HCEC 1CT (cell line): Measurements from ENCODE around the gene LYSMD4.
A peak's percentile ranks its signal among the peaks of the same experiment; 100 is the strongest.
"Not testable (repeated sequence)": the region's sequence is repeated elsewhere in the genome, so short reads cannot be mapped to it uniquely, and the experiment has no call there.

Source experiments
- DNase-seq: peaks from one replicate; pipeline ENCODE4 v3.0.0-alpha.2; 2017

LYSMD4 gene

DNA sequence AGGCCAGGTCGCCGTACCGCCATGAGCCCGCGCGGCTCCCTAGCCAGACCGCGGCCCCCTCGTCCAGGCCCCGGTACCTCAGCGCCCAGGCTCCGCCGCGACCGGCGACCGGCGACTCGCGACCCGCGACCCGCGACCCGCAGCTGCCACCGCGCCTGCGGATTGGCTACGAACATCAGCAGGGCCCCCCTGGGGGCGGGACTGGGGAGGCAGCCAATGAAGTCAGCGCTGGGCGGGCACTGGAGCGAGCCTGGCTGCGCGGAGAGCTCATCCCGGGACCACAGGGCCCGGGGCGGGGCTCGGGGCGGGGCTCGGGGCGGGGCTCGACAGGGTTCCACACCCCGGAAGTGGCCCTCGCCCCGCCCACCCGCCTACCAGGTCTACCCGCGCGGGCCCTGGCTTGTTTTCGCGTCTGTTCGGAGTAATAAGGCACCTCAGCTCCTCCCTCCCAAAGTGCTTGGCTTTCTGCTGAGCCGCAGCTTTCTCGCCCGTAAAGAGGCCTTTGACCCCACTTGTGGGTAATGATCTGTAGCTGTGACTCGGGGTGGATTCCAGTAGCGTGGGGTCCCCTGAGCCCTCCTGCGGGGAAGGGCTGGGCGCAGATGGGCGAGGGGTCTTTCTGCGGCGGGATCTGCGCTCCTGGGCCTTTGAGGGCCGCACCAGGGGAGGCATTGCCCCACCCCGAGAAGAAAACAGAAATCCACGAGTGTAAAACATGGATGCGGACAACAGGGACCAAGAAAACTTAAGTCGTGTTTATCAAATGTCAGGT lies at the start of gene LYSMD4:
TSS of gene LYSMD4 (minus strand) at position 170 of the 772 bp plus-strand sequence. CDS start 1,438 bp downstream, outside the sequence.
- DNase-seq, result peak; percentile 93

DNA sequence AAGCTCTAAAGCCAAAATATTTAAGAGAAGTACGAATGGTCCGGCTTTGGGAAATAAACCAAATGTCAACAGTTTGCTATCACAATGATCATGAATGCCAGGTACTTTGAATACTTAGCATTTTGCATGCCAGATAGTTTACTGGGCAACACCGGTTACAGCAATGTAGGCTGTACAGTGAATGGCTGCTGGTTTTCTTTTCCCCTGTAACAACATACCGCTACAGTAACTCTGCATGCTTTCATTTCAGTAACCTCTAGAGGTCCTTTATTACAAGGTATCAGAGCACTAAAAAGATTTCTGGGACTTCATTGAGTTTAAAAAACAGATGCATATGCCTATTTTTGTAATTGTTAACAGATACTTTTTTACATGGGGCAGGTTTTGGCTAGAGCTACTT lies 48.8 kb upstream of the LYSMD4 start:
- not testable (repeated sequence) for DNase-seq

DNA sequence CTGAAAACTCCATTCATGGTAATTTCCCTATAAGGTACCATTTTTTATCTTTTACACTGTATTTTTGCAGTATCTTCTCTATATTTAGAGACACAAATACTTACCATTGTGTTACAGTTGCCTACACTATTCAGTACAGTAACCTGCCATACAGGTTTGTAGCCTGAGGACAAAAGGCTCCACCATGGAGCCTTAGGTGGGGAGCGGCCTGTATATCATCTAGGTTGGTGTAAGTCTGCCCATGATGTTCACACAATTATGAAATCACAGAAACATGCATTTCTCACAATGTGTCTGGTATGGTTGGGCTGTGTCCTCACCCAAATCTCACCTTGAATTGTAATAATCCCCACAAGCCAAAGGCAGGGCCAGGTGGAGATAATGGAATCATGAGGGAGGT lies 43.9 kb upstream of the LYSMD4 start:
- no peak for DNase-seq

DNA sequence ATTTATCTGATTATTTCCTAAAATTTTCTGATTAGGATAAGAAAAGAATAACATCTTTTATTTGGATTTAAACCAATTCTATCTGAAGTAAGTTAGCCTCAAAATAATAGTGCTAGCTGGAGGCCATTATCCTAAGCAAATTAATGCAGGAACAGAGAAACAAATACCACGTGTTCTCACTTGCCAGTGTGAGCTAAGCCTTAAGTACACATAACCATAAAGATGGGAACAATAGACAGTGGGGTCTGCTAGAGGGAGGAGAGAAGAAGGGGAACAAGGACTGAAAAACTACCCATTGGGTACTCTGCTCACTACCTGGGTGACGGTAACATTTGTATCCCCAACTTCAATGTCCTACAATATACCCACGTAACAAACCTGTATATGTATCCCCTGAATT lies 31.3 kb upstream of the LYSMD4 start:
- DNase-seq, result no peak

DNA sequence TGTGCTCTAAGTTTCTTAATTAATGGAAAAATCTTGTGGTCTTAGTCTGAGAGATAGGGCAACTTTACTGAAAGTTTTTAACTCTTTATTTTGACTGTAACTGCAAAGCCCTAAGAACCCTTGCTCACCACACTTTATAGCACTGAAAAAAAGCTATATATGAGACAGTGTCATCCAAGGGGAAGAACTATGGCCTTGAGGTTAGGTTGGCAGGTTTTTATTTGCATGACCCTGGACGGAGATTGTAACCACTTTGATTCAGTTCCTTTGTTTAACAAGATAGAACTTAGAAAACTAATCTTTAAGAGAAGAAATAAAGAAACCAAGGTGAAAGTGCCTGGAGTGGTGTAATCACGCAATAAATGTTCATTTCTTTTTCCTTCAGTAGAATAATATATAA lies 30.6 kb upstream of the LYSMD4 start:
- DNase-seq, result no peak

DNA sequence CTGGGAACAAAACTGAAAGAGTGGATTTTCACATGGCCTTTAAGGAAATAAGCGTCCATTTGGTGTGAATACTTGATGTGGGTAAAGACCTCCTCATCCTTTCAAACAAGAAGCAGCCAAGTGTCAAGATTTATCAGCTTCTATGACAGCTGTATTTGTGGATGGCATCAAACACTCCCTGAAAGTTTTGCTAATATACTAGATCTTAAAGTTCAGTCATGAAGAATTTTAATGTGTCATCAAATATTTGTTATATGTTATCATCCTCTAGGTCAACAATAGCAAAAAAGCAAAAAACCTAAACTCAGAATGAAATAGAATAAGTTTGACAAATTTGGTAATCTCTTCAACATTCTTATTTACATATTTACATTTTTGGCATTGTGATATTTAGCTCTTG lies 29.1 kb upstream of the LYSMD4 start:
- peak; percentile 37 for DNase-seq

DNA sequence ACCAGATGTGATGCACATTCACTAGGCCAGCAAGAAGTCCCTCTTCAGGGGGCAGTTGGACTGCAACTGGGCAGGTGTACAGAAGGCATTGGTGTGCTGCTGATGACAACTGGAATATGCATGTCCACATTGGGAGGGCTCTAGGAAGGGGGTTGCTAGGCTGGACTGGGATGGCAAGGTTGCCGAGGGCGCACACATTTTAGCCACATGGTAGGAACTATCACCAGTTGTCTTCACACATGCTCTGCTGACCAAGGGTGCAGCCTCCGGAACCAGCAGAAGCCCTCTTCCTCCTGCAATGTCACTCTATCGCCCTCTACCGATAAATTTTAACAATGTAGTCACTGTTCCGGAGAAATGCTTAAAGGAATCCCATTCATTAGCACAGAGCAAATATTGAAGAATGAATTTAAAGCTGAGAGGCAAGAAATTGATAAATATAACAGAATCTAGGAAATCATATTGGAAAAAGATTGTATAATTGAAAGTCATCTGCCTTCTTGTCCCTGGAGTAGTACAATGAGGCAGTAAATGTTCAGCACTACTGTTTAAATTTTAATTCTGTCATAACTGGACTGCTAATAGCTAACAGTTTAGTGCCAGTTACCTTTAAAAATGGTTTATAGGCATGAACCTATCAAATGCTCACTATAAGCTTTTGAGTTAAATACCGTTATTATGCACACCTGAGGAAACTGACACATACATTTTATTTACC lies 22.6 kb upstream of the LYSMD4 start:
- DNase-seq, result peak; percentile 65

DNA sequence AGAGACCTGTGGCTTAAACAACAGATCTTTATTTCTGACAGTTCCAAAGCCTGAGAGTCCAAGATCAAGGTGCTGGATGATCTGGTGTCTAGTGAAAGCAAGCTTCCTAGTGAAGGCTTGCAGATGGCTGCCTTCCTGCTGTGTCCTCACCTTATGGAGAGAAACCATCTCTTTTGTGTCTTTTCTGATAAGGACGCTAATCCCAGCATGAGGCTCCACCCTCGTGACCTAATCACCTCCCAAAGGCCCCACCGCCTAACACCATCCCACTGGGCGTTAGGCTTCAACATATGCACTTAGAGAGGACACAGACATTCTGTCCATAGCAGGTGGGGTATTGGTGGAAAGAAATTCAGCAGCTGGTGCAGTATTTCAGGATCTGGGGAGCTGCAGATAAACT lies 19.8 kb upstream of the LYSMD4 start:
- DNase-seq, result no peak

DNA sequence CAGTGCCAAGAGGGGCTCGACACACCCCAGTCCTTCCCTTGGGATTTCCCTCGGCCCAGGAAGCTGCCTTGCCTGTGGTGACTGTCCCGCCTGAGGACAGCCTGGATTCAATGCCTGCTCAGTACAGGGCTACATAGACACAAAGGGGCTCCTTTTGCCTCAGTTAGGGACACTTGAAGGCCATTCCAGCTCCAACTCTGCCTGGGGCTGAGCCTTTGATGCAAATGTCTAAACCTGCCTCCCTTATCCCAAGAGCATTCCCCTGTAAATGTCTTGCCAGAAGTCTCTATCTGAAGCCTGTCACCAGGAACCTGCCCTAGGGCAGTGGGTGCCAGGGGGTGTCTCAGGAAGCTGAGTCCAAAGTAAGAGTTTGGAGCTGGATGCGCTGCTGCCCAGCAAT lies 19.3 kb upstream of the LYSMD4 start:
- DNase-seq, result no peak

DNA sequence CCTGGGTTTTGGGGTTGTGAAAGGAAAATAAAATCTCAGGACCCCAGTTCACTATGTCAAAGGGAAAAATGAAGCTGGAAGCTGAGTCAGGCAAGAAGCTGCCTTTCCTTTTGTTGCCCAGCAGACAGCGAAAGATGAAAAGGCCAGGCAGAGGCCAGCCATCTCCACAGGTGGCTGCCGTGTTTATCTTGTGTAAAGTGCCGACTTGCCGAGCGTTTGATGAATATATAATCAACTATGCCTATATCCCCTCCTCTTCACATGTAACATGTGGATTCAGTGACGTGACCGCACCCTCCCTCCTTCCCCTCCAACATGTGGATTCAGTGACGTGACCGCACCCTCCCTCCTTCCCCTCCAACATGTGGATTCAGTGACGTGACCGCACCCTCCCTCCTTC lies 17.1 kb upstream of the LYSMD4 start:
- DNase-seq, result not testable (repeated sequence)

DNA sequence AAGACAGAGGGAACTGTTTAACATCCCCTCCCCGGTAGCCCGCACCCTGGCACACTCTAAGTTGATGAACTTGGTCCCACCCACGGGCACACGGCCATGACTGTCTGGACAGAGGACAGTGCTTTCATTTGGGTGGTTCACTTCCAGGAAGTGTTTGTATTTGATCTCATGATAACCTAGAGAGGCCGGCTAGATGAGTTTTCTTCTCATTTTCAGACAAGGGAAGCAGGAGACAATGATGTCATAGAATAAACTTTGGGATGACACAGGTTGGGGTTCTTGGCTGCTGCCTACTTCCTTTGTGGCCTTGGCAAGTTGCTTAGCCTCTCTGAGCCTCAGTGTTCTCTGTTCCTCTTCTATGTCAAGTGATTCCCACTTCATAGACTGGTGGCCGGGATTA lies 16.1 kb upstream of the LYSMD4 start:
- DNase-seq, result no peak

DNA sequence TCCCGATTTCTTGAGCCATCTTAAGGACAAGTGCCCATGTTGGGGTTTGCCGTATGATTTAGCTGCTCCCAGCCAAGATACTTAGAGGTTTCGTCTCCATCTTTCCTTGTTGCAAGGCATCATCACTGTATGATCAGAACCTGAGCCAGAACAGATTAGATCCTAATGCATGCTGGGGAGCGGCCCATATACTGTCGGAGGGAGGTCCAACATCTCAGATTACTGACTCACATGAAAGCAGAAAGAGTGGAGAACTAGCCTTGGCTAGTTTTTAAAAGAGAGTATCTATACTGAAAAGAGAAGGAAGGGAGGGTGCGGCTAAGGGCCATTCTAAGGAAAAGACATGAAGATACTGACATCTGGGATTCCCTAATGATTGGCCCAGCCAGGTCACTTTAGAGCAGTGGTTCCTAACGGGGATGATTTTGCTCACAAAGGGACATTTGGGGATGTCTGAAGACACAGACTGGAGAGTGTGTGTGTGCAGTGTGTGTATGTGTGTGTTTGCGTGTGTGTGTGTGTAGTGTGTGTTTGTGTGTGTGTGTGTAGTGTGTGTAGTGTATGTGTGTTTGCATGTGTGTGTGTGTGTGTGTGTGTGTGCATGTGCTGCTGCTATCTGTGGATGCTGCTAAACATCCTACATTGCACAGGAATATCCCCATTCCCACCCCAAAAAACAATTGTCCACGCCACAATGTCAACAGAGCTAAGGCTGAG lies 12.3 kb upstream of the LYSMD4 start:
- no peak for DNase-seq

DNA sequence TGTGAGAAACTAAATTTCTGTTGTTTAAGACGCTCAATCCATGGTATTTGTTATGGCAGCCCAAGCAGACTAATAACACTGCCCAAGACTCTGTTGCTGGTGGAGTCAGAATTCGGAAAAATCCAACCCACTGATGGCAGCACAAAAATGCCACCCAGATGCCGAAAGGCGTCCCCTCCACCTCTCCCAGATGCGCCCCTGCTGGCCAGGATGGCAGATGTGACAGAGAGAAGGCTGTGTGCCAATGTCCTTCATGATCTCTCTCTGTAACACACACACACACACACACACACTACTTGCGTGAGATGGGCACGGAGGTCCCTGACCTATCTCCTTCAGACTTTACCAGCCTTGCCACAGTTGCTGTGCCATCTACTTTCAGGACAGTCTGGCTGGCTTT lies 10.9 kb upstream of the LYSMD4 start:
- no peak for DNase-seq

DNA sequence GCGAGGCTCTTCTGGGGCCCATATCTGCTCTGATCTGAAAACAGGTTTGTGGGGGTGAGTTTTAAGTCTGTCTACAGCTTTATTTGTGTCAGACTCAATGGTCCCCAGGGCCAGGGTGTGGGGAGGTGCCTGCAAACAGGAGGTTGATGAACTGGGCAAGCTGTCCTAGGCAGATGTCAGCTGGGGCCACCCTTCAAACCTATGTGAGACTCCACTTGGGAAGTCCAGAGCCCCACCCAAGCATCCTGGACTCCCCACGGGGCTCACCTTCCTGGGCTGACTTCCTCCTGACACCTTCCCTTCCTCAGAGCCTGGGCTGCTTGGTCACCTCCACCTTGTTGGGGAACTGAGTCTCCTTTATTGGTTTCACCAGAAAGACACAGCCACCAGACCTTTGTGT lies 8.6 kb upstream of the LYSMD4 start:
- no peak for DNase-seq

DNA sequence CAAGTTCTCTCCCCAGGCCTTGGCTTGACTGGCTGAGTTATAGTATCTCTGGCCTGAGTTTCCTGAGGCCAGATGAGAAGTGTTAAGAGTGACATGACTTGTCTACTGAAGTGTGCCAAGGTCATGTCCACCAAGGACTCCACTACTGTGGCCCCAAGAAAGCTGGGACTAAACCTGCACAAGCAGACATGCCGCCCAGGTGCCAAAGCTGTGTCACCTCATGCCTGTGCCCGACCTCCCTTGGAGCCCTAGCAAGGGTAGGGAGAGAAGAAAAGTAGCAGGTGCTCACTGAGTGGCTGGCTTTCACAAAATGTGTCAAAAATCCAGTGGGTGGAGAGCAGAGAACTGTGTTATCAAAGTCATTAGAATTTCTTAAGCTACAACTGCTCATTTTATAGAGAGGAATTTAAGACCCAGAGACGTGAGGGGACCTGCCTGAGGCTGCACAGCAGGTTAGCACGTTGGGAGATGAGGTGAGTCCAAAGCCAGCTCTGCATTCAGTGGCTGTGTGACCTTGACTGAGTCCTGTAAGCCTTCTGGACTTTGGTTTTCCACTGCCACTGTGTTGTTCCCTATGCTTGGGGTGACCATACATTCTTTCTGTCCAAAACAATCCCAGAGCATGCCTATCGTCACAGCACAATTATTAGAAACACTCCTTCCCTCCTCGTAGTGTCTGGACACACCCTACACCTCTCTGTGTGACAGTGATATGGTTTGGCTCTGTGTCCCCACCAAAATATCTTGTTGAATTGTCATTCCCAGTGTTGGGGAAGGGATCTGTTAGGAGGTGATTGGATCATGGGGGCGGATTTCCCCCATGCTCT lies 5.0 kb upstream of the LYSMD4 start:
- DNase-seq, result no peak

DNA sequence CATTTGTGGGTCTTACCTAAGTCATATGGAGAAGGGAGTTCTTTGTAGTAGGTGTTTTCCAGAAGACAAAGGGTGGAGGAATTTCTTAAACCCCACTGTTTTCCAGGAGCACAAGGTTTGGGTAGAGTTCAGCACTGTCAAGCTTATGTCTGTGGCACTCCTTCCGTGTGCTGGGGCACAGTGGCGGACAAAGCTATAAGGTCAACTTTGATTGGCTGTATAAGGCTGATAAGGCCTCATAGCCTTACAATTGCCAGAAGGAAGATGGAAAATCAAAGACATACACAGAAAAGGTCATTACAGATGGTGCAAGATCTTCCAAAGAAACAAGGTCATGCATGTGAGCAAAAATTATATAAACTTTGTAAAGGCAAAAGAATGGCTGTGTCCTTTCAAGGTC lies 3.5 kb upstream of the LYSMD4 start:
- DNase-seq, result no peak

DNA sequence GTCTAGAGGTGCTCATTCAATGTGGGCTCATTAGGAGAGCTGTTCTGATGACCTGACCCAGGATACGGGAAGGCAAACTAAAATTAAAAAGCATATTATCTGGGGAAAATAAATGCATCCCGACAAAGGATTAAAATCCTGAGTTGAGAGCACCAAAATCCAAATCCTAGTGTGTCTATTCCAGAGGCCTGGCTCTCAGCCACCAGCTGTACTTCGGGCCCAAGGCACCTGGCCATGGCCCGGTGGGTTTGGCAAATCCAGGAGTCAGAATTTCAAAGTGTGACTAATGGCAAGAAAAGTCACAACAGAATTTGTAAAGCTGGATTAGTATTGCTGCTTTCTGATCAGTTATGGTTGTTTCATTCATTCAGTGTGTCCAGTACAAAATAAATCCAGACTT lies 2.6 kb upstream of the LYSMD4 start:
- DNase-seq, result no peak

DNA sequence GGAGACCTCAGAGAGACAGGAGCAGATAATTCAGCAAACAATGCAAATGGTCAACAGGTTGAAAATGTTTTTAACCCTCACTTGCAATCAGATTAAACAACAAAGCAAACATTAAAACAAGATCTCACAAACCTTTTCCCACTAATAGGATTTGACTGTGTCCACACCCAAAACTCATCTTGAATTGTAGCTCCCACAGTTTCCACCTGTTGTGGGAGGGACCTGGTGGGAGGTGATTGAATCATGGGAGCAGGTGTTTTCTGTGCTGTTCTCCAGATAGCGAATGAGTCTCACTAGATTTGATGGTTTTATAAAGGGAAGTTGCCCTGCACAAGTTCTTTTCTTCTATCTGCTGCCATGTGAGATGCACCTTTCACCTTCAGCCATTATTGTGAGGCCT lies 1.3 kb upstream of the LYSMD4 start:
- no peak for DNase-seq

DNA sequence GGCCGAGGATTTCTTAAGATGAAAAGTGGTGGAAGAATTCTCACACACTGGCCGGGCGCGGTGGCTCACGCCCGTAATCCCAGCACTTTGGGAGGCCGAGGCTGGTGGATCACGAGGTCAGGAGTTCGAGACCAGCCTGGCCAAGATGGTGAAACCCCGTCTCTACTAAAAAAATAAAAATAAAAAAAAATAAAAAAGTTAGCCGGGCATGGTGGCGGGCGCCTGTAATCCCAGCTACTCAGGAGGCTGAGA lies 729 bp upstream of the LYSMD4 start:
- not testable (repeated sequence) for DNase-seq

DNA sequence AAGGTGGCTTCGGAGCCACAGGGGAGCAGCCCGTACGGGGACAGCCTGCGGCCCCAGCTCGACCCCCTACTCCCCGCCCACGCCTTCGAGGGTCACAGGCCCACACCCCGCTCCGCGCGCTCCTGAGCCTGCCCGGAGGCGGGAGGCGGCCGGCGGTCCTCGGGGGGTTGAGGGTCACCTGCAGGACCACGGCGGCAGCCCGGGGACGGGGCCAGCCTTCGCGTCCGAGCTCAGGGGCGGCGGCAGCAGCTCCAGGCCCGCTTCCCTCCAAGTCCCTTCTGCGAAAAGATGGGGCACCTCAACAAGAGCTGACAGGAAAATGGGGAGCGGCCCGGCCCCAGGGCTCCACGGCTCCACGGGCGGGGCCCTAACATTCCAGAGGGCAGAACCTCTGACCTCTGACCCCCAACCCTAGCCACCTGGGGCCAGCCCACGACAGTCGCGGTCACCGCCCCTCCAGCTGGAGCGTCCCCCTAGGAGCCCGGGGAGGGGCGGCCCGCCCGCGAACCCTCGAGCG lies 428 bp downstream of the LYSMD4 start:
- no peak for DNase-seq

DNA sequence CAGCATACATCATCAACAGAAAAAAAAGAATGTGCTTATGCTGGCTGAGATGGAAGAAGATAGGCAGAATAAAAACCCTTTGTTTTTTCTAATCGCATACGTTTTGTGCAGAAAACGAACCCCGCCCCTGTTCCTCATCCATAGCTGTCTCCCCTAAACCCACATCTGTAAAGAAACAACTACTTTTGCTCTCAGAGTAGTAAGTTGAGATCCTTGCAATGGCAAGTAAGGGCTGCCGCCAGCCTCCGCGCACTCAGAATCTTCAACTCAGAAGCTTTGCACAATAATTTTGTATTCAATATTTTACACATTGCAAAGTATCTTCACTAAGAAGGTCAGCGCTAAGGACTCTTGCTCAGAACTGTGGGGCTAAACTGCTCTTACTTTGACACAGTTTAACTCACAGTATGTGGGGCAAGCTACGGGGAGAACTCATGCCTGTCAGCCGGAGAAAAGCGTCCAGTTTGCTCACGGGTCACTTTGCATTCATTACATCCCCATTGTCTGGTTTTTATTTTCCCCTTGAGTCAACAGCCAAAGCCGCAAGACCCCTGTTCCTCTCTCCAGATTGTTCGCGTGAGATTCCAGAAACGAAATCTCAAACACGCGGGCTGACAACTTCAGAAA lies 1.0 kb downstream of the LYSMD4 start:
- peak; percentile 33 for DNase-seq

DNA sequence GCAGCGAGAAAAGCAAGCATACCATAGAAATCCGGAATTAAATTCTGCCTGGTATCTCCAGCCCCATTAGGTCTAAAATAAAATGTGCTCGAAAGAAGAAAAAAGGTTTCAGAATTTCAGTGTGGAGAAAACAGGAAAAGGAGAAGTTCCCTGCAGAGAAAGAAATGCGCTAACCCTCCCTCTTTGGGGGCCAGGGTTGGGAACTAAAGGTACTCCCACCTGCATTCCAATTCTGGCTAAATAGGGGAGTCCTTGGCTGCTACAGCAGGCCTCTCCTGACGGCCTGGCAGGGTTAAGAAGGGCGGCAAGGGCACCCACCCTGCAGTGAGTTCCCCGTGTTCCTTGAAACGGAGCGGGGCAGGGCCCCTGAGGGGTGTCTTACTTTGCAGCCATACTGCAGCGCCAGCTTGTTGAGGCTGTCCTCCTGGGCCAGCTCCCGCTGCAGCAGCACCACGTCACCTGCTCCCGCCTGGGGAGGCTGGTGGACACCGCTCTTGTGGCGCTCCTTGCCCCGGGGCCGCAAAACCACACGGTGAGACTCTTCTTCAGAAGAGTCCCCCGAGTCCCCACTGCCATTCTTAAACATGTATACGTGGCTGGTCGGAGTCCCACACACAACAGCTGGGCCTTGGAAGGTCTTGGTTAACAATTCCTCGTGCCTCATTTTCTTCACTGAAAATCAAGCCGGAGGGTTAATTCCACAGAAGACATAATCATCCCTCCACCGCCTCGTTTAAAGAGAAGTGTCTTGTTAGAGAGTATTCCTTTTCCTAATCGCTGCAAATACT lies 1.7 kb downstream of the LYSMD4 start:
- no peak for DNase-seq
